Calu3 (cell line): ENCODE data around the gene TPI1. TPM values are rescaled to one million over a fixed set of nuclear protein-coding genes. Genes with fewer than 3 reads are reported as not detected.

Experiments
- BruUV-seq: library from RNA; stranded (reverse); fragments of 400-500 nt; replicated peaks from 2 replicates; lab custom pipeline; 2021; lab: Mats Ljungman, UMichigan
- CTCF ChIA-PET: fragments of 300-600 bp; sonication (Branson Sonifier 250); formaldehyde crosslinking; loops from one replicate; lab custom pipeline; 2022; ENCODE audit warnings: antibody characterized with exemption; lab: Charles Lee
- DNase-seq: peaks from one replicate; pipeline ENCODE4 v3.0.0; 2022
- H3K27ac Mint-ChIP-seq: one replicate; pipeline ENCODE4 v1.8.0; 2022; ENCODE audit warnings: mixed read lengths; ENCODE audit not compliant: unreplicated experiment
- H3K27me3 Mint-ChIP-seq: one replicate; pipeline ENCODE4 v1.8.0; 2022; ENCODE audit warnings: mixed read lengths; ENCODE audit not compliant: unreplicated experiment
- H3K36me3 Mint-ChIP-seq: one replicate; pipeline ENCODE4 v1.8.0; 2022; ENCODE audit warnings: mild to moderate bottlenecking, moderate library complexity, mixed read lengths; ENCODE audit not compliant: insufficient read depth, unreplicated experiment
- H3K4me1 Mint-ChIP-seq: one replicate; pipeline ENCODE4 v1.8.0; 2022; ENCODE audit warnings: mild to moderate bottlenecking, low read depth, mixed read lengths; ENCODE audit not compliant: unreplicated experiment
- H3K4me3 Mint-ChIP-seq: one replicate; pipeline ENCODE4 v1.8.0; 2022; ENCODE audit warnings: mild to moderate bottlenecking, low read depth, moderate library complexity, mixed read lengths; ENCODE audit not compliant: unreplicated experiment
- H3K9me3 Mint-ChIP-seq: one replicate; pipeline ENCODE4 v1.8.0; 2022; ENCODE audit warnings: low read depth, mixed read lengths; ENCODE audit not compliant: unreplicated experiment
- intact Hi-C: fragments of 100-400 bp; cut with micrococcal nuclease; formaldehyde crosslinking; loops from one replicate; pipeline ENCODE4 v1.10.0; 2022; ENCODE audit not compliant: unreplicated experiment
- total RNA-seq: library from RNA; stranded (reverse); gene quantifications from 2 replicates; pipeline ENCODE4 v1.2.3, GENCODE V29; 2022
- TF ChIP-seq, protein P1 (sequence below): fragments of 200-600 bp; IDR thresholded peaks from one replicate; pipeline ENCODE4 v1.8.0; 2022; ENCODE audit warnings: antibody characterized with exemption; ENCODE audit not compliant: unreplicated experiment

Gene TPI1
- total RNA-seq, 1 experiment from 2014 or later = 608 TPM

DNA sequence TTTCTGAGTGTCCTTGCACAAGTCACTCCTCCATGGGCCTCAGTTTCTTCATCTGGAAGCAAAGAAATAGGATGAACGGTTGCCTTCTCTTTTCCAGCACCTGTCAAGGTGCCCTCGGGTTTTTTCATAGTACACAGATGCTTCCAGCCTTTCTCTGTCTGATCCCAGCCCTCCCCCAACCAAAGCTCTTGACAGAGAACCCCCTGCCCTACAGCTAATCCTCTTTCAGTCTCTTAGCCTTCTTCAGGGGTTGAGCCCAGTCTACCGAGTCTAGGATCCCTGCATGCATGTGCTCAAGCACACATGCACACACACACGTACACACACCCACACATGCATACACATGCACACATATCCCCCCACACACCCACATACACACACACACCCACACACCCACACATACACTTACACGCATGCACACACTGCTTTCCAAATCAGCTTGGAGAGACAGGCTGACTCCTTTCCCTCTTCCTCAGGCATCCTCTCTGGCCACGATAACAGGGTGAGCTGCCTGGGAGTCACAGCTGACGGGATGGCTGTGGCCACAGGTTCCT lies 20.9 kb upstream of the TPI1 start:
- intact Hi-C loops = no loop called here
- Mint-ChIP-seq H3K4me1 (peaks cover 14% of the 10 kb centered on the region), H3K27me3 (peaks cover 17% of the 10 kb centered on the region), H3K4me3 (no peak overlapping the region), H3K9me3 (no peaks in the 10 kb centered on the region), H3K36me3 (peaks cover 22% of the 10 kb centered on the region), H3K27ac (no peak overlapping the region)
- no peak for DNase-seq
- TF ChIP-seq, protein P1, sequence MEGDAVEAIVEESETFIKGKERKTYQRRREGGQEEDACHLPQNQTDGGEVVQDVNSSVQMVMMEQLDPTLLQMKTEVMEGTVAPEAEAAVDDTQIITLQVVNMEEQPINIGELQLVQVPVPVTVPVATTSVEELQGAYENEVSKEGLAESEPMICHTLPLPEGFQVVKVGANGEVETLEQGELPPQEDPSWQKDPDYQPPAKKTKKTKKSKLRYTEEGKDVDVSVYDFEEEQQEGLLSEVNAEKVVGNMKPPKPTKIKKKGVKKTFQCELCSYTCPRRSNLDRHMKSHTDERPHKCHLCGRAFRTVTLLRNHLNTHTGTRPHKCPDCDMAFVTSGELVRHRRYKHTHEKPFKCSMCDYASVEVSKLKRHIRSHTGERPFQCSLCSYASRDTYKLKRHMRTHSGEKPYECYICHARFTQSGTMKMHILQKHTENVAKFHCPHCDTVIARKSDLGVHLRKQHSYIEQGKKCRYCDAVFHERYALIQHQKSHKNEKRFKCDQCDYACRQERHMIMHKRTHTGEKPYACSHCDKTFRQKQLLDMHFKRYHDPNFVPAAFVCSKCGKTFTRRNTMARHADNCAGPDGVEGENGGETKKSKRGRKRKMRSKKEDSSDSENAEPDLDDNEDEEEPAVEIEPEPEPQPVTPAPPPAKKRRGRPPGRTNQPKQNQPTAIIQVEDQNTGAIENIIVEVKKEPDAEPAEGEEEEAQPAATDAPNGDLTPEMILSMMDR = no peak
- BruUV-seq = no TSS peak
- CTCF ChIA-PET = no interaction called here

DNA sequence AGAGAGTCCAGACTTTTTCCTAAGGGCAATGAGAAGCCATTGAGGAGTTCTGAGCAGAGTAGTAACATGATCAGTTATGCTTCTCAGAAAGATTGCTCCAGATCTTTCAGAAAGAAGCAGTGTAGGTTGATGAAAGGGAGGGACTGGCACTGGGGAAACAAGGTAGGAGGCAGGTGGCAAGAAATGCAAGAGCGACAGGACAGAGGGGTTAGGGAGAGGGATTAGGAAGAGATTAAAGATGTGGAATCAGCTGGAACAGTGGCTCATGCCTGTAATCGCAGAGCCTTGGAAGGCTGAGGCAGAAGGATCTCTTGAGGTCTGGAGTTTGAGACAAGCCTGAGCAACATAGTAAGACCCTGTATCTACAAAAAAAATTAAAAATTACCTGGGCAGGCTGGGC lies 19.7 kb upstream of the TPI1 start:
- intact Hi-C loops = no loop called here
- no peak overlapping the region for H3K27ac Mint-ChIP-seq
- TF ChIP-seq, protein P1 = no peak
- DNase-seq = no peak
- no TSS peak for BruUV-seq
- H3K4me1 Mint-ChIP-seq = peaks cover 14% of the 10 kb centered on the region
- H3K36me3 Mint-ChIP-seq = peaks cover 35% of the 10 kb centered on the region
- H3K27me3 Mint-ChIP-seq = peaks cover 11% of the 10 kb centered on the region
- H3K9me3 Mint-ChIP-seq = no peaks in the 10 kb centered on the region
- CTCF ChIA-PET = no interaction called here
- no peak overlapping the region for H3K4me3 Mint-ChIP-seq

DNA sequence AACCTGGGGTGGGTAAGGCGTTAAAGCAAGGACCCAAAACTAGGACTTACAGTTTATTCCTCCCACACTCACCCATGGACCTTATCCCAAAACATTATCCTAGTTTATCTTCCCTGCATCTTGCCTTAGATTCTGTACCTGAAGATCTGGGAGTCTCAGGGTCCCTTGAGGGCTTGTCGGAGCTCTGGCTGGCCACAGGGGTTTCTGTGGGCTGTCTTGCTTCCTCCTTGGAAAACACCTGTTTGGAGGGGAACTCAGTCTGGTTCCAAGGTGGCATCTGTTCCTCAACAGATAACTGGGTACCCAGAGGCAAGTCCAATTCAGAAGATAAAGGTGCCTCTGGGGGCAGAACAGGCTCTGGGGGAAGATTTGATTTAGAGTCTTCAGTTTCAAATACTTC lies 17.9 kb upstream of the TPI1 start:
- CTCF ChIA-PET = no interaction called here
- no TSS peak for BruUV-seq
- Mint-ChIP-seq H3K4me3 (peak overlapping the region; percentile 94), H3K27me3 (no peaks in the 10 kb centered on the region), H3K4me1 (peaks cover 26% of the 10 kb centered on the region), H3K27ac (no peak overlapping the region), H3K9me3 (no peaks in the 10 kb centered on the region), H3K36me3 (peaks cover 49% of the 10 kb centered on the region)
- TF ChIP-seq, protein P1 = no peak
- no peak for DNase-seq
- intact Hi-C loops = no loop called here

DNA sequence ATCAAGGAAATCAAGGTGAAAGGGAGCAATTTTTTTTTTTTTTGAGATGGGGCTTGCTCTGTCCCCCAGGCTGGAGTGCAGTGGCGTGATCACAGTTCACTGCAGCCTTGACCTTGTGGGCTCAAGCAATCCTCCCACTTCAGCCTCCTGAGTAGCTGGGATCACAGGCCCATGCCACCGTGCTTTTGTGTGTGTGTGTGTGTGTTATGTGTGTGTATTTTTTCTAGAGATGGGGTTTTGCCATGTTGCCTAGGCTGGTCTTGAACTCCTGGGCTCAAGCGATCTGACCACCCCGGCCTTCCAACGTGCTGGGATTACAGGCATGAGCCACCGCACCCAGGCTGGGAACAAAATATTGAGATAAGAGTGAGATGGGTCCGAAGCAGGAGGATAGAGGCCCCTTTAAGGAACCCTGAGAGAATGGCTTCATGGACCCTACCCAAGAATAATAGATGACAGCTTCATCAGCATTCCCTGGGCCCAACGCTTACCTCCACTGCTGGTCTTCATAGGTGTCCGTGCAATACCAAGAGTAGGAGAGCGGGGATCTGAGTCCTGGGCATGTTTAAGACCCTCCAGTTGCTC lies 17.3 kb upstream of the TPI1 start:
- H3K4me3 Mint-ChIP-seq = peak overlapping the region; percentile 94
- intact Hi-C loops = no loop called here
- BruUV-seq = no TSS peak
- CTCF ChIA-PET = interaction anchor here (2.7 to 2.8 kb wide), 2 partner anchors 10 to 16 kb away, joined by 8 to 10 read pairs; partner anchors contain the start of gene GNB3
- no peak for DNase-seq
- H3K9me3 Mint-ChIP-seq = no peaks in the 10 kb centered on the region
- peaks cover 27% of the 10 kb centered on the region for H3K4me1 Mint-ChIP-seq
- peak overlapping the region; percentile 89 for H3K27ac Mint-ChIP-seq
- TF ChIP-seq, protein P1 = no peak
- no peaks in the 10 kb centered on the region for H3K27me3 Mint-ChIP-seq
- H3K36me3 Mint-ChIP-seq = peaks cover 49% of the 10 kb centered on the region
